ENCODE results near the gene FCN1.

Gene FCN1

GRCh38 chr9:134897584-134898170 is 20.0 kb downstream of the FCN1 start:
- DNase-seq, result no peak
- no peak for TF ChIP-seq CTCF (IDR thresholded peaks at IDR 0.05; ENCODE audit: low read depth, low read length)
- no peaks in the 10 kb centered on the region for H3K36me3 ChIP-seq
- H3K4me3 ChIP-seq (ENCODE audit: low read depth, low read length), result no peak overlapping the region
- H3K27ac ChIP-seq, result no peak overlapping the region
- no peaks in the 10 kb centered on the region for H3K27me3 ChIP-seq (ENCODE audit: insufficient read depth, low read depth, severe bottlenecking)
- H3K9me3 ChIP-seq (ENCODE audit: severe bottlenecking), result peaks cover 15% of the 10 kb centered on the region

GRCh38 chr9:134896834-134897583 is 20.7 kb downstream of the FCN1 start:
- no peak for DNase-seq
- TF ChIP-seq CTCF (IDR thresholded peaks at IDR 0.05; ENCODE audit: low read depth, low read length), result no peak
- peaks cover 15% of the 10 kb centered on the region for H3K9me3 ChIP-seq (ENCODE audit: severe bottlenecking)
- no peak overlapping the region for H3K4me3 ChIP-seq (ENCODE audit: low read depth, low read length)
- no peak overlapping the region for H3K27ac ChIP-seq
- no peaks in the 10 kb centered on the region for H3K27me3 ChIP-seq (ENCODE audit: insufficient read depth, low read depth, severe bottlenecking)
- no peaks in the 10 kb centered on the region for H3K36me3 ChIP-seq

GRCh38 chr9:134895908-134896833 is 21.5 kb downstream of the FCN1 start:
- Histone ChIP-seq H3K27ac (no peak overlapping the region), H3K4me3 (ENCODE audit: low read depth, low read length) (no peak overlapping the region), H3K27me3 (ENCODE audit: insufficient read depth, low read depth, severe bottlenecking) (no peaks in the 10 kb centered on the region), H3K36me3 (no peaks in the 10 kb centered on the region), H3K9me3 (ENCODE audit: severe bottlenecking) (peaks cover 15% of the 10 kb centered on the region)
- no peak for DNase-seq
- TF ChIP-seq CTCF (IDR thresholded peaks at IDR 0.05; ENCODE audit: low read depth, low read length), result no peak

GRCh38 chr9:134895567-134895907 is 22.2 kb downstream of the FCN1 start:
- H3K4me3 ChIP-seq (ENCODE audit: low read depth, low read length), result no peak overlapping the region
- no peak for DNase-seq
- no peaks in the 10 kb centered on the region for H3K36me3 ChIP-seq
- no peak for TF ChIP-seq CTCF (IDR thresholded peaks at IDR 0.05; ENCODE audit: low read depth, low read length)
- no peak overlapping the region for H3K27ac ChIP-seq
- peaks cover 15% of the 10 kb centered on the region for H3K9me3 ChIP-seq (ENCODE audit: severe bottlenecking)
- H3K27me3 ChIP-seq (ENCODE audit: insufficient read depth, low read depth, severe bottlenecking), result no peaks in the 10 kb centered on the region

GRCh38 chr9:134895097-134895496 is 22.6 kb downstream of the FCN1 start:
- no peaks in the 10 kb centered on the region for H3K27me3 ChIP-seq (ENCODE audit: insufficient read depth, low read depth, severe bottlenecking)
- H3K4me3 ChIP-seq (ENCODE audit: low read depth, low read length), result no peak overlapping the region
- no peak for DNase-seq
- H3K36me3 ChIP-seq, result no peaks in the 10 kb centered on the region
- H3K9me3 ChIP-seq (ENCODE audit: severe bottlenecking), result peaks cover 15% of the 10 kb centered on the region
- no peak overlapping the region for H3K27ac ChIP-seq
- TF ChIP-seq CTCF (IDR thresholded peaks at IDR 0.05; ENCODE audit: low read depth, low read length), result no peak

Data from WERI-Rb-1 (cell line).